Stimulated activated CD4-positive, alpha-beta T cell treated with anti-CD3 and anti-CD28 coated beads, Interleukin-12 subunit alpha, Interleukin-12 subunit beta, amount 100 ng/mL, for 48 hours (primary cell): ENCODE results near the gene THOC3.
"Not testable (repeated sequence)": the region's sequence is repeated elsewhere in the genome, so short reads cannot be mapped to it uniquely, and the experiment has no call there.

ENCODE experiments used
- DNase-seq, 3 donors: peaks; one replicate each; pipeline ENCODE4 v3.0.0-alpha.2; 2020; ENCODE audit warnings: low read depth in 2 of 3, low spot score in 1 of 3

The THOC3 gene

GRCh38 chr5:175943253-175943652, 24.9 kb downstream of the THOC3 start:
- DNase-seq = not testable (repeated sequence)

DNA sequence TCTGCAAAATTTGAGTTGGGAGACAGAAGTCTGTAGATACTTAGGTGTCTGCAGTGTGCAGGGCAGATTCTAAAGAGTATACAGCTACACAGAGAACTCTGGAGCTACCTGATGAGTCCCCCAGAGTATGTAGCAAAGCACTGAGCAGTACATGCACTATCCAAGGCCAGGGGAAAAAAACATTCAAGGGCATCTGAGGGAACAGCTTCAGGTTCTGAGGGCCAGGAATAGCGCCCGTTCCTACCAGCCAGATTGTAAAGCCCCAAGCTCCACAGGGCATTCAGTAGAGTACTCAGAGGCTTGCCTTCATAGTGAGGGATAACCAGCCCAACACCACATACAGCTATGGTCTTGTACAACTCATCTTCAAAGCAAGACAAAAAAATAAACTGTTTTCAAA, 27.5 kb downstream of the THOC3 start:
- not testable (repeated sequence) for DNase-seq

- not testable (repeated sequence) for DNase-seq
These were observed 29.6 kb downstream of the THOC3 start for GRCh38 chr5:175938489-175938888.

DNA sequence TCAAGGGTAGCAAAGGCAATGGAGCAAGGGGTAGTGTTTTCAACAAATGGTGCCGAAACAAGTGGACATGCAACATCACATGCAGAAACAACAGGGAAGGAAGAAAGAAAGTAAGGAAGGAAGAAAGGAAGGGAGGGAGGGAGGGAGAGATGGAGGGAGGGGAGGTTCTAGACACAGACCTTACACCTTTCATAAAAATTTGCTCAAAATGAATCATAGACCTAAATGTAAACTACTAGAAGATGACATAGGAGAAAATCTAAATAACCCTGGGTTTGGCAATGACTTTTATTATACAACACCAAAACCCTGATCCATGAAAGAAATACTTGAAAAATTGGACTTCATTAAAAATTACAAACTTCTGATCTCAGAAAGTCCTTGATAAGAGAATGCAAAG, 39.4 kb downstream of the THOC3 start:
- DNase-seq = not testable (repeated sequence)

GRCh38 chr5:175925106-175925505, 43.0 kb downstream of the THOC3 start:
- DNase-seq = not testable (repeated sequence)

- DNase-seq = no peak
These were observed 45.8 kb downstream of the THOC3 start for GRCh38 chr5:175922192-175922885.

GRCh38 chr5:175921061-175921730, 46.9 kb downstream of the THOC3 start:
- no peak for DNase-seq

DNA sequence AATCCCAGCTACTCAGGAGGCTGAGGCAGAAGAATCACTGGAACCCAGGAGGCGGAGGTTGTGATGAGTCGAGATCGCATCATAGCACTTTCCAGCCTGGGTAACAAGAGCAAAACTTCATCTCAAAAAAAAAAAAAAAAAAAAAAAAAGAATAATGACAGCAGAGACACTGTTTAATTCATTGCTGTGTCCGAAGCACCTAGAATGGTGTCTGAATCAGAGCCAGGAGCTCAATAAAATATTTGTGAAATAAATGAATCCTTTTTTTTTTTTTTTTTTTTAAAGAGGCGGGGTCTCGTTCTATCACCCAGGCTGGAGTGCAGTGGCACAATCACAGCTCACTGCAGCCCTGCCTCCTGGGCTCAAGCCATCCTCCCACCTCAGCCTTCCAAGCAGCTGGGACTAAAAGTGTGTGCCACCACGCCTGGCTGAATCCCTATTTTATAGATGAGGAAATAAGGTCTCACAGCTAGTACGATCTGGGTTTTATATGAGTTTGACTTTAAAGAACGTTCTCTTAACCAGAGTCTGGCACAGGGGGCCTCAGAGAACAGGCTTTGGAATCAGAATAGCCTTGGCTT, 47.8 kb downstream of the THOC3 start:
- DNase-seq = no peak

DNA sequence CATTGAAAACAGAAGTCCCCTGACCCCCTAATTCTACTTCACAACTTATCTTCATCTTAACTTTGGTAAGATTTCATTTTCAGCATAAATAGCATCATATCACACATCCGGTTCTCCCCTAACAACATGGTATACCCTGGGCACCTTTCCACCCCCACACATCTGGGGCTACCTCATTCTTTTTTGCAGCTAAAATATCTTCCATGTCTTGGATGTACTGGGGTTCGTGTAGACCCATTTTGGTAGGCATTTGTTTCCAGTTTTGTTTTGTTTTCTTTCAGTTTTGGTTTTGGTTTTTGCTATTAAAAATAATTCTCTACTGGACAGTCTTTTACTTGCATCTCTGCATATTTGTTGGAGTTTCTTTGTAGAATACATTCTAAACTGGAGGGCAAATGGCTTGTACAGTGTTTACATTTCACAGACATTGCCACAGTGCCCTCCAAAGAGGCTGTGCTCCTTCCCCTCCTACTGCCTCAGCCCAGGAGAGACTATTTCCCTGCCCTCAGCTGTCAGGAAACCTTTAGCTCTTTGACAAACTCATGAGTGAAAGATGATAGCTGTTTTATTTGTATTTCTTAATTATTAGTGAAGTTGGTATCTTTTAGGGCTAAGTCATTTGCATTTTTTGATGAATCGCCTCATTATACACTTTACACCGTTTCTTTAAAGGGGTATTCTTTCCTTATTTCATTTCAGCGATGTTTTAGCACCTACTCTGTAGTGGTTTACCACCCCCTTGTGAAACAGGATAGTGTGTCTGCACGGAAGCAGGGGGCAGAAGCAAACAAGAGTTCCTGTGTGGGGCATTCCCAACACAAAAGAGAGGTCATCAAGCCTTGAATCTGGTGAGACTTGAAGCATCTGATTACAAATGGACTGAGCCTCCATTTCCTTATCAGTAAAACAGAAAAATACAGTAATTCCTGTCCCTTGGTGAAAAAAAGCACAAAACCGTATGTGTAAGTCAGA, 52.8 kb downstream of the THOC3 start:
- DNase-seq = not testable (repeated sequence)

GRCh38 chr5:175913835-175914672, 54.1 kb downstream of the THOC3 start:
- not testable (repeated sequence) for DNase-seq

- DNase-seq = not testable (repeated sequence)
These were observed 58.0 kb downstream of the THOC3 start for GRCh38 chr5:175910072-175910471.
